Thyroid gland (tissue), 4 donors: Measurements from ENCODE around the gene HOXA3.

Experiments used
- CTCF ChIP-seq, 6 experiments: fragments of 200-600 bp in 3 of 6; fragments of 450-650 bp in 3 of 6; sonication (generic) in 3 of 6; IDR thresholded peaks; one replicate each; pipeline ENCODE4 v1.5.1; 2016 to 2019; ENCODE audit warnings: antibody characterized with exemption in 6 of 6, mild to moderate bottlenecking in 2 of 6, inconsistent platforms in 1 of 6, moderate library complexity in 1 of 6
- POLR2A ChIP-seq, 2 donors: fragments of 450-650 bp; IDR thresholded peaks; one replicate each; pipeline ENCODE4 v1.6.1; 2017; ENCODE audit warnings: antibody characterized with exemption in 2 of 2, mild to moderate bottlenecking in 2 of 2, moderate library complexity in 1 of 2

GRCh38 chr7:27093184-27093895 lies 59.0 kb downstream of the HOXA3 start:
- TF ChIP-seq CTCF (IDR thresholded peaks at IDR 0.05) (no peak), POLR2A (IDR thresholded peaks at IDR 0.05) (no peak)
